ENCODE measurements around the gene S1PR4. TPM values are rescaled to one million over a fixed set of nuclear protein-coding genes. Genes with fewer than 3 reads are reported as not detected.

S1PR4 gene
- total RNA-seq, 3 donors from 2014 or later: 0.38 to 2.5 (median 0.82) TPM

DNA sequence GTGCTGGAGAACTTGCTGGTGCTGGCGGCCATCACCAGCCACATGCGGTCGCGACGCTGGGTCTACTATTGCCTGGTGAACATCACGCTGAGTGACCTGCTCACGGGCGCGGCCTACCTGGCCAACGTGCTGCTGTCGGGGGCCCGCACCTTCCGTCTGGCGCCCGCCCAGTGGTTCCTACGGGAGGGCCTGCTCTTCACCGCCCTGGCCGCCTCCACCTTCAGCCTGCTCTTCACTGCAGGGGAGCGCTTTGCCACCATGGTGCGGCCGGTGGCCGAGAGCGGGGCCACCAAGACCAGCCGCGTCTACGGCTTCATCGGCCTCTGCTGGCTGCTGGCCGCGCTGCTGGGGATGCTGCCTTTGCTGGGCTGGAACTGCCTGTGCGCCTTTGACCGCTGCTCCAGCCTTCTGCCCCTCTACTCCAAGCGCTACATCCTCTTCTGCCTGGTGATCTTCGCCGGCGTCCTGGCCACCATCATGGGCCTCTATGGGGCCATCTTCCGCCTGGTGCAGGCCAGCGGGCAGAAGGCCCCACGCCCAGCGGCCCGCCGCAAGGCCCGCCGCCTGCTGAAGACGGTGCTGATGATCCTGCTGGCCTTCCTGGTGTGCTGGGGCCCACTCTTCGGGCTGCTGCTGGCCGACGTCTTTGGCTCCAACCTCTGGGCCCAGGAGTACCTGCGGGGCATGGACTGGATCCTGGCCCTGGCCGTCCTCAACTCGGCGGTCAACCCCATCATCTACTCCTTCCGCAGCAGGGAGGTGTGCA, 587 bp downstream of the S1PR4 start:
- Histone ChIP-seq H3K36me3 (ENCODE audit: low read depth) (no peaks in the 10 kb centered on the region), H3K9me3 (no peaks in the 10 kb centered on the region), H3K4me3 (peak overlapping the region; percentile 1), H3K4me1 (ENCODE audit: low read depth) (peaks cover 17% of the 10 kb centered on the region)
- TF ChIP-seq CTCF (IDR thresholded peaks at IDR 0.05): no peak
- intact Hi-C loops (cut with DNase I, micrococcal nuclease): no loop called here
- DNase-seq (peak in 1 of 3 donors; percentile 34), ATAC-seq (peak; percentile 11)

DNA sequence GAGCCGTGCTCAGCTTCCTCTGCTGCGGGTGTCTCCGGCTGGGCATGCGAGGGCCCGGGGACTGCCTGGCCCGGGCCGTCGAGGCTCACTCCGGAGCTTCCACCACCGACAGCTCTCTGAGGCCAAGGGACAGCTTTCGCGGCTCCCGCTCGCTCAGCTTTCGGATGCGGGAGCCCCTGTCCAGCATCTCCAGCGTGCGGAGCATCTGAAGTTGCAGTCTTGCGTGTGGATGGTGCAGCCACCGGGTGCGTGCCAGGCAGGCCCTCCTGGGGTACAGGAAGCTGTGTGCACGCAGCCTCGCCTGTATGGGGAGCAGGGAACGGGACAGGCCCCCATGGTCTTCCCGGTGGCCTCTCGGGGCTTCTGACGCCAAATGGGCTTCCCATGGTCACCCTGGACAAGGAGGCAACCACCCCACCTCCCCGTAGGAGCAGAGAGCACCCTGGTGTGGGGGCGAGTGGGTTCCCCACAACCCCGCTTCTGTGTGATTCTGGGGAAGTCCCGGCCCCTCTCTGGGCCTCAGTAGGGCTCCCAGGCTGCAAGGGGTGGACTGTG, 1.2 kb downstream of the S1PR4 start:
- DNase-seq: peak in 1 of 3 donors; percentile 39
- no peaks in the 10 kb centered on the region for H3K9me3 ChIP-seq
- intact Hi-C loops (cut with DNase I, micrococcal nuclease): no loop called here
- no peak for TF ChIP-seq CTCF (IDR thresholded peaks at IDR 0.05)
- ATAC-seq: peak; percentile 17
- no peaks in the 10 kb centered on the region for H3K36me3 ChIP-seq (ENCODE audit: low read depth)
- H3K4me1 ChIP-seq (ENCODE audit: low read depth): peaks cover 21% of the 10 kb centered on the region
- no peak overlapping the region for H3K4me3 ChIP-seq

DNA sequence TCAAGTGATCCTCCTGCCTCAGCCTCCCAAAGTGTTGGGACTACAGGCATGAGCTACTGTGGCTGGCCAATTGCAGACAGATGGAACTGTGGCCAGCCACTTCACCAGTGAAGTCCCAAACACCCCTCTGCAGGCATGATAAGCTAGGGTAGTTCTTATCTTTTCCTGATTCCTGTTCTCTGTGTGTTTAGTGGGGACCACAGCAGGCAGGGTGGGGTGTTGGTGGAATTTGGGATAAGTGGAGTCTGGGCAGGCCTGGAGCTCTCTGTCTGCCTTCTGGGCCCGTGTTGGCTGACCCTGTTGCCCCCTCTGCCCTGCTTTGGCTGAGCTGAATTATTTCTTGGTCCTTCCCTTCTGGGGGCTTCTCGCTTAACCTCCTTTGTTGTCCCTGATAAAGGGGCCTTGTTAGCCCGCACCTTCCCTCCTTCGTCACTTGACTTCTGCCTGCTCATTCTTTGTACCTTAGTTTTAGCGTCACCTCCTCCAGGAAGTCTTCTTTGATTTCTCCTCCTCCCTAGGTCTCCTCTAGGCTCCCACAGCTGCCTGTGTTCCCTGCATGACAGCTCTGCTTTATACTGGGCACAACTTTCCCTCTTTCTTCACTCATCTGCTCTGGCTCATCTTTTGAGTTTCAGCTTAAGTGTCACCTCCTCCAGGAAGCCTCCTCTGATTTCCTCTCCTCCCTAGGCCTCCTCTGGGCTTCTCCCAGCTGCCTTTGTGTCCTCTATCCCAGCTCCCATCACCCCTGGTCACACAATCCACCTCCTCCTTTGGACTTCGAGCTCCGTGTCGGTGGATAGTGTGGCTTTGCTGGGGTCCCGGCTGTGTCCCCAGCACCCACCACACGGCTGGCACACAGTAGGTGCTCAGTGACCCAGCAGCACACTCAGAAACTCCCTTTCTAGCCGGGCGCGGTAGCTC, 5.4 kb downstream of the S1PR4 start:
- Histone ChIP-seq H3K4me1 (ENCODE audit: low read depth) (peaks cover 32% of the 10 kb centered on the region), H3K4me3 (no peak overlapping the region), H3K9me3 (no peaks in the 10 kb centered on the region), H3K36me3 (ENCODE audit: low read depth) (no peaks in the 10 kb centered on the region)
- intact Hi-C loops (cut with DNase I, micrococcal nuclease): no loop called here
- ATAC-seq: no peak
- DNase-seq: peak in 1 of 3 donors; percentile 39
- TF ChIP-seq CTCF (IDR thresholded peaks at IDR 0.05): no peak

DNA sequence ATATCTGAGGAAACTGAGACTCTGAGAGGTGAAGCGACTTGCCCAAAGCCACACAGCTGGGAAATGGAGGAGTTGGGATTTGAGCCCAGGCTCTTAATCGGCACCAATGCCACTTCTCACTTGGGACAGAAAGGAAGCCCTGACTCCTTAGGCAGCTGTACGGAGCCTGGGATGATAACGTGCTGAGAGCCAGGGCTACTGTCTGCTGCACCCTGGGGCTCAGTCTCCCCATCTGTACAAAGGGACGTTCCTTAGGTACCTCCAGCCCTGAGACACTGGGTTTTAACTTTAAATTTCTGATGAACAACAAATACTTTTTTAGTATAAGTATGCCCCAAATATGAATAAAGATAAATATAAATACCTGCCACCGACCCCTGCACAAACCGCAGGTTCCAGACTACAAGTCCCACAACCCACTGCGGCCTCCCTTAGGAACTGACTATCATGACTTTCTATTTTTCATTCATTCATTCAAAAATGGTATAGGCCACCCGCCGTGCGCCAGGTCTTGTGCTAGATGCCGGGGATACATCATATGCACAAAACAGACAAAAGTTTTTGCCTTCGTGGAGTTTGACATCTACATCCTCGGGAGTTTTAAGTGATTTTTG, 6.4 kb downstream of the S1PR4 start:
- DNase-seq (peak in 1 of 3 donors; percentile 86), ATAC-seq (no peak)
- Histone ChIP-seq H3K4me3 (peak overlapping the region; percentile 15), H3K9me3 (no peaks in the 10 kb centered on the region), H3K4me1 (ENCODE audit: low read depth) (peaks cover 41% of the 10 kb centered on the region), H3K36me3 (ENCODE audit: low read depth) (no peaks in the 10 kb centered on the region)
- no peak for TF ChIP-seq CTCF (IDR thresholded peaks at IDR 0.05)
- intact Hi-C loops (cut with DNase I, micrococcal nuclease): no loop called here

- ATAC-seq (peak; percentile 90), DNase-seq (peak; percentile 96 to 97 (median 97))
- Histone ChIP-seq H3K36me3 (ENCODE audit: low read depth) (no peaks in the 10 kb centered on the region), H3K4me1 (ENCODE audit: low read depth) (peaks cover 45% of the 10 kb centered on the region), H3K4me3 (peak within 1 kb of the TSS; percentile 91), H3K9me3 (no peaks in the 10 kb centered on the region)
- intact Hi-C loops (cut with DNase I, micrococcal nuclease): no loop called here
- TF ChIP-seq CTCF (IDR thresholded peaks at IDR 0.05): peak; percentile 14
Observed at GRCh38 chr19:3185461-3186159, 7.0 kb downstream of the S1PR4 start, which contains the start of gene NCLN. Gene NCLN (plus strand): TSS chr19:3185930. CDS start chr19:3186031, 101 bp downstream.

All from mucosa of descending colon (tissue), 3 donors.